Measurements from ENCODE around the gene MYL11. TPM values are rescaled to one million over a fixed set of nuclear protein-coding genes. Genes with fewer than 3 reads are reported as not detected.

The MYL11 gene
- polyA plus RNA-seq, 1 donor (not counting 4 experiments of a cell fraction or from before 2014, with no cell fraction given): not detected

- Histone ChIP-seq H3K36me3 (ENCODE audit: control insufficient read depth in 2 of 2, extremely low read depth in 1 of 2, insufficient read depth in 2 of 2, low read length in 2 of 2) (peaks cover 0 to 3% of the 10 kb centered on the region in 2 experiments), H3K9me3 (ENCODE audit: control insufficient read depth, low read depth, low read length) (no peaks in the 10 kb centered on the region), H3K9me1 (ENCODE audit: control insufficient read depth, extremely low read depth, insufficient read depth, low read length) (no peaks in the 10 kb centered on the region), H3K4me3 (ENCODE audit: control insufficient read depth in 2 of 3, extremely low read depth in 1 of 3, insufficient read depth in 2 of 3, low read depth in 1 of 3, low read length in 3 of 3) (no peak overlapping the region), H3K9ac (ENCODE audit: control insufficient read depth, extremely low read depth, insufficient read depth, low read length) (no peak overlapping the region), H3K4me2 (ENCODE audit: control insufficient read depth, extremely low read depth, insufficient read depth, low read depth, low read length) (no peak overlapping the region), H3K4me1 (ENCODE audit: control insufficient read depth, extremely low read depth, insufficient read depth, low read length) (peaks cover 12% of the 10 kb centered on the region), H3K79me2 (ENCODE audit: control insufficient read depth, insufficient read depth, low read length) (peaks cover 4% of the 10 kb centered on the region), H2AFZ (ENCODE audit: control insufficient read depth, low read length) (no peak overlapping the region), H3K27me3 (ENCODE audit: control insufficient read depth, extremely low read depth, insufficient read depth, low read length) (no peaks in the 10 kb centered on the region), H4K20me1 (ENCODE audit: control insufficient read depth, extremely low read depth, insufficient read depth, low read length) (no peaks in the 10 kb centered on the region), H3K27ac (ENCODE audit: control insufficient read depth, insufficient read depth, low read length) (no peak overlapping the region)
- dilution Hi-C loops (cut with MboI; ENCODE audit: extremely low pct_ligation_motif_present, low sequenced_read_pairs): no loop called here
- no peak for FAIRE-seq
- DNase-seq (ENCODE audit: low read depth, low spot score): no peak
- TF ChIP-seq CTCF (optimal IDR thresholded peaks at IDR 0.05 in 1 of 3, IDR thresholded peaks at IDR 0.05 in 1 of 3, conservative IDR thresholded peaks at IDR 0.05 in 1 of 3; ENCODE audit: extremely low read depth in 1 of 3, insufficient read depth in 2 of 3, low read length in 3 of 3): no peak
- no peak for TF ChIP-seq EZH2 (IDR thresholded peaks at IDR 0.05; ENCODE audit: low read length)
These were observed 22.5 kb downstream of the MYL11 start for GRCh38 chr16:30397056-30397455.

GRCh38 chr16:30397776-30398660, 23.4 kb downstream of the MYL11 start:
- Histone ChIP-seq H3K4me3 (ENCODE audit: control insufficient read depth in 2 of 3, extremely low read depth in 1 of 3, insufficient read depth in 2 of 3, low read depth in 1 of 3, low read length in 3 of 3) (no peak overlapping the region), H3K27me3 (ENCODE audit: control insufficient read depth, extremely low read depth, insufficient read depth, low read length) (no peaks in the 10 kb centered on the region), H3K4me2 (ENCODE audit: control insufficient read depth, extremely low read depth, insufficient read depth, low read depth, low read length) (no peak overlapping the region), H3K36me3 (ENCODE audit: control insufficient read depth in 2 of 2, extremely low read depth in 1 of 2, insufficient read depth in 2 of 2, low read length in 2 of 2) (peaks cover 0 to 3% of the 10 kb centered on the region in 2 experiments), H4K20me1 (ENCODE audit: control insufficient read depth, extremely low read depth, insufficient read depth, low read length) (no peaks in the 10 kb centered on the region), H3K4me1 (ENCODE audit: control insufficient read depth, extremely low read depth, insufficient read depth, low read length) (peaks cover 12% of the 10 kb centered on the region), H3K9me1 (ENCODE audit: control insufficient read depth, extremely low read depth, insufficient read depth, low read length) (no peaks in the 10 kb centered on the region), H3K9ac (ENCODE audit: control insufficient read depth, extremely low read depth, insufficient read depth, low read length) (no peak overlapping the region), H2AFZ (ENCODE audit: control insufficient read depth, low read length) (no peak overlapping the region), H3K9me3 (ENCODE audit: control insufficient read depth, low read depth, low read length) (no peaks in the 10 kb centered on the region), H3K79me2 (ENCODE audit: control insufficient read depth, insufficient read depth, low read length) (peaks cover 4% of the 10 kb centered on the region), H3K27ac (ENCODE audit: control insufficient read depth, insufficient read depth, low read length) (no peak overlapping the region)
- DNase-seq (ENCODE audit: low read depth, low spot score): no peak
- dilution Hi-C loops (cut with MboI; ENCODE audit: extremely low pct_ligation_motif_present, low sequenced_read_pairs): no loop called here
- FAIRE-seq: no peak
- TF ChIP-seq EZH2 (IDR thresholded peaks at IDR 0.05; ENCODE audit: low read length) (no peak), CTCF (optimal IDR thresholded peaks at IDR 0.05 in 1 of 3, IDR thresholded peaks at IDR 0.05 in 1 of 3, conservative IDR thresholded peaks at IDR 0.05 in 1 of 3; ENCODE audit: extremely low read depth in 1 of 3, insufficient read depth in 2 of 3, low read length in 3 of 3) (no peak)
